Measurements from ENCODE around the gene YLPM1. TPM values are rescaled to one million over a fixed set of nuclear protein-coding genes. Genes with fewer than 3 reads are reported as not detected.

Gene YLPM1
- total RNA-seq, 8 experiments from 2014 or later, result 38.7 to 95.4 (median 47.5) TPM

DNA sequence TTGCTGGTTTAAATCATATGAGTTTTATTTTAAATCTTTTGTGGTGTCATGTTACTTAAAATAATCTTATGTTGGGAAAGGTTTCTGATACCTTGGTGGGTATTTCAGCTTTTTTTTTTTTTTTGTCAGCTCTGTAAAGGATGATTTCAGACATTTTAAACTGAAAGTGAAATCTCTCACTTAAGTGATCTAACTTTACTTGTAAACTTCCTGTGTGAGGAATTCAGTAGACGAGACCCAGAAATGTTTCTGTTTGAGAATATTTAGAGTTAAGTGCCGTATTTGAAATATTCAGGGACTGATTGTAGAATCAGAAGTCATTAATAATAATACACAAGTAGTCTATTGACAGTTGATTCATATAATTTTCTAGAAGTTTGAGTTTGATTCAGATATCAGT lies 75.0 kb downstream of the YLPM1 start:
- ATAC-seq (replicated peaks in 6 of 8), result no peak
- 53 to 100% (median 100%) methylated on average over 1 to 2 of the region's 2 CpGs; no CpG with 5 or more reads in 2 of the 10 experiments for WGBS, 10 experiments
- Histone ChIP-seq H3K4me3 (no peak overlapping the region), H3K27ac (no peak overlapping the region), H3K4me1 (replicated peaks in 1 of 2) (no peaks in the 10 kb centered on the region)
- in situ Hi-C loops (cut with MboI; ENCODE audit: low pct_unique_long_range_greater_than_20kb in 2 of 9, low sequenced_read_pairs in 9 of 9, unreplicated experiment in 9 of 9), result no loop called here

DNA sequence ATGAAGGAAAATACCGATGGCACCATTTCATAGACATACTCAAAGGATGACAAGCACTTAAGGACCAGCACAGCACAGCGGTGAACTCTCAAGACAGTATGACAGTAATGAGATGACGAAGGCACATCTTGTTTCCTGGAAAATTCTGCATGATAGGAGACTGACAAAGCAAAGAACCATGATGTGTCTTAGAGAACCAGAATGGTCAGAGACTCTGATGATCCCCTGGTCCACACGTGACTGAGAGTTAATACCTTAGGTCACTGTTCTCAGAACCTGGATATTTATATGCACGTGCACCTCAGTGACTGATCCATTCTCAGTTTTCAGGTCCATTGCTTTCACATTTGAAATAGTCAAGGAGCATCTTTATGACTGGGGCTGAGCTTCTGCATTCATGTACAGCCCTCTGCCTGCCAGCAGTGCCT lies 77.5 kb downstream of the YLPM1 start:
- no peaks in the 10 kb centered on the region for H3K4me1 ChIP-seq (replicated peaks in 1 of 2)
- no peak overlapping the region for H3K27ac ChIP-seq
- H3K4me3 ChIP-seq, result no peak overlapping the region
- ATAC-seq (replicated peaks in 6 of 8), result no peak
- WGBS, 10 experiments, result 29 to 100% (median 80%) methylated on average over 1 to 5 of the region's 5 CpGs; no CpG with 5 or more reads in 1 of the 10 experiments
- in situ Hi-C loops (cut with MboI; ENCODE audit: low pct_unique_long_range_greater_than_20kb in 2 of 9, low sequenced_read_pairs in 9 of 9, unreplicated experiment in 9 of 9), result no loop called here

DNA sequence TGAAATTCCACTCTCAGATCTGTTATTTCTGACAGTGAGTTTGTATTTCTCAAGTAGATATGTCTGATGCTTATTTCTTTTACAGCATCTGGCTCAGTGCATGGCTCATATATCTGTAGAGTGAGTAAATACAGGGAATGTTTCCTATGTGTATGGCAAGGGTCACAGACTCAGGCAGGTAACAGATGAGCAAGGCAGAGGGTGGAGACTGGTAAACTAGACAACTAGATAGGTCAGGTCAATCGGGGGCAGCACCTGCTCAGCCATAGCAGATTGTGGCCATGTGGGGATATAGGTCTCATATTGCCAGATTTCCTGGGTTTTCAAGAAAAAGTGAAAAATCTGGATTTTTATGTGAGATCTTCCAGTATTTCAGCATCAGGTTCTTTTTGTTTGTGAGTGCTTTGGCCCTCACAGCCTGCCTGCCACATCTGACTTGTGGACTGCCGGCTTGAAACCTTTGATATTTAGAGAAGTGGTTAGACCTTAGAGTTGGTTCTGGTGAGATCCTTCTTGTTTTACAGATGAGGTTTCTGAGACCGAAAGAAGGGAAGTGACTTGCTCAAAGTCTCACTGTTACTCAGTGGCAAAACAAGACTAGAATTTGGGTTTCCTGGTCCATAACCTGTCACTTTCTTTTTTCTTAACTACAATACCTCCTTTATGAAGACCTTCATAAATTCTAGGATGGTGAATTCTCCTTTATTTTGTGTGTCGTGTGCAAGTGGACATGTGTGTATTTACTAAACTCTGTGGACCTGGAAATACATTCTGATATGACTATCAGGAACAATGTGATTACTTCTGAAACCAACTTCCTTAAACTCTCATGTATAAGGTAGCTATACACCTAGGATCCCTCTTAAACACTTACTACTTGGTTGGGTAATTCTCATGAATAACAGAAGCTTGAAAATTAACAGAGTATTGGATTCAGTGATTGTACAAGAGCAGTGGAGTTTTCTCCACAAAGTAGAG lies 78.4 kb downstream of the YLPM1 start:
- 80 to 100% (median 93%) methylated on average over 1 to 4 of the region's 4 CpGs; no CpG with 5 or more reads in 1 of the 10 experiments for WGBS, 10 experiments
- no peak for ATAC-seq (replicated peaks in 6 of 8)
- H3K4me3 ChIP-seq, result no peak overlapping the region

DNA sequence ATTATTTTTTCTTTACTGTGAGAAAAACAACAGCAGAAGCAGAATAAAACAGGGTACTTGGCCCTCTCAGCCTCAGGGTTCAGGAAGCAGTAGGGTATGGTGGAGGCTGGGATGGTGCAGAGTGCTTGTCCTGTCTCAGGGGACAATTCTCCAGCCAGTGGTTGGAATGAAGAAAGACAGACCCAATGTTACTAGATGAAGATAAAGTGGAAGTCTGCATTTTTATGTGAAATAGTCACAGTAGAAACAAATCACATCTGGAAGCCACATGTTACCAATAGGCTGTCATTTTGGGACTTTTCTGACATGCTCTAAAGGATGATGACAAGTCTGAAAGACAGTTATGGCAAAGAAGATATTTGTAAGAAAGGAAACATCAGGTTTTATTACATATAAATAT lies 80.5 kb downstream of the YLPM1 start:
- Histone ChIP-seq H3K4me3 (no peak overlapping the region), H3K27ac (no peak overlapping the region), H3K4me1 (replicated peaks in 1 of 2) (no peaks in the 10 kb centered on the region)
- ATAC-seq (replicated peaks in 6 of 8), result peak in 3 of 8 experiments; percentile 74 to 93 (median 82)
- in situ Hi-C loops (cut with MboI; ENCODE audit: low pct_unique_long_range_greater_than_20kb in 2 of 9, low sequenced_read_pairs in 9 of 9, unreplicated experiment in 9 of 9), result no loop called here

More for the DNA sequence above, 78.4 kb downstream of the YLPM1 start:
- in situ Hi-C loops (cut with MboI; ENCODE audit: low pct_unique_long_range_greater_than_20kb in 2 of 9, low sequenced_read_pairs in 9 of 9, unreplicated experiment in 9 of 9), result no loop called here
- no peaks in the 10 kb centered on the region for H3K4me1 ChIP-seq (replicated peaks in 1 of 2)
- H3K27ac ChIP-seq, result no peak overlapping the region

DNA sequence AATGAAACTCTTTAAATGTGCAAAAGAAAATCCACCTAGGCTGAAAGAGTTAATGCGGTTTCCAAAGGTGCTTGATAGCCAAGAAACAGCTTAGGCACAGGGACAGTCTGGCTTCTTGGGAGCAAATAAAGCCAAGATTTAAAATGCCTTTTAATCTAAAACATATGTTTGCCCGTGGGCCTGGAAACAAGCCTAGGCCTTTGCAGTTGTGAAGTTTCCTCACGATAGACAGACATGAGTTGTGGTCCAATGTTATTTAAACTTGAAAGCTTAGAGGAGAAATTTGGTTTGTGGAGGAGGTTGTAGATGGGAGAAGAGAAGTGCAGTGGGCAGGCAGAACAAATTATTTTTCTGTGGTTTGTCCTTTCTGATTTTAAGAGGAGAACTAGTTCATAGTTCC lies 83.1 kb downstream of the YLPM1 start:
- in situ Hi-C loops (cut with MboI; ENCODE audit: low pct_unique_long_range_greater_than_20kb in 2 of 9, low sequenced_read_pairs in 9 of 9, unreplicated experiment in 9 of 9), result no loop called here
- Histone ChIP-seq H3K4me3 (no peak overlapping the region), H3K4me1 (replicated peaks in 1 of 2) (no peaks in the 10 kb centered on the region), H3K27ac (no peak overlapping the region)
- WGBS, 10 experiments, result 0 to 86% (median 80%) methylated on average over 1 to 3 of the region's 3 CpGs; no CpG with 5 or more reads in 1 of the 10 experiments
- ATAC-seq (replicated peaks in 6 of 8), result peak in 3 of 8 experiments; percentile 26 to 80 (median 54)

DNA sequence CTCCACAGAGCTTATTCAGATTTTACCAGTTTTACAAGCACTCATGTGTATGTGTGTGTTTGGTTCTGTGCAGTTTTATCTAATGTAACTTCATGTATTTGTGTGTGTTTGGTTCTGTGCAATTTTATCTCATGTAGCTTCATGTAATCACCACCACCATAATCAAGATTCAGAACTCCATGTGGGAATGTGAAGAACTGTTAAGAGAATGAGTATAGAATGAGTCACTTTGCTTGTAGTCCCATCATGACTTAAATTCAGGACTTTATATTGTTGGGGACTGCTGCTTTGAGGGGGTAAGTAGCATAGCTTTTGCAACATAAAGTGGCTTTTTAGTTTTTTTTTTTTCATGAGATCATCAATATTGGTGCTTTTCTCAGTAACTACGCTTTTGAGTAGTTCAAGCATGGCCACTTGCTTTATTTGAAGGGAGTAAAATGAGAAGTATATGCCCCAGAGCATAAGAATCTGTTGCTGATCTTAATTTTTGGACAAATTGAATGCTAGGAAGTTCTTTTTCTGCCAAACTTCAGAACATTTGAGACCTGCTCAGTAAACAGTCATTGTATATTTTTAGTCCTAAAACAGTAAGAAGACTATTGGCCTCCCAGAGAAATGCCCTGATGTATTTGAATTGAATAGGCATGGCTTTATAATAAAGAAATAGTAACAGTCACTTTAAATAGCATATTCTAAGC lies 84.0 kb downstream of the YLPM1 start:
- 56 to 100% (median 80%) methylated on average over 1 of the region's 1 CpG; no CpG with 5 or more reads in 3 of the 10 experiments for WGBS, 10 experiments
- no peak overlapping the region for H3K4me3 ChIP-seq
- in situ Hi-C loops (cut with MboI; ENCODE audit: low pct_unique_long_range_greater_than_20kb in 2 of 9, low sequenced_read_pairs in 9 of 9, unreplicated experiment in 9 of 9), result no loop called here
- H3K4me1 ChIP-seq (replicated peaks in 1 of 2), result no peaks in the 10 kb centered on the region
- peak in 1 of 8 experiments; percentile 8 for ATAC-seq (replicated peaks in 6 of 8)
- no peak overlapping the region for H3K27ac ChIP-seq

DNA sequence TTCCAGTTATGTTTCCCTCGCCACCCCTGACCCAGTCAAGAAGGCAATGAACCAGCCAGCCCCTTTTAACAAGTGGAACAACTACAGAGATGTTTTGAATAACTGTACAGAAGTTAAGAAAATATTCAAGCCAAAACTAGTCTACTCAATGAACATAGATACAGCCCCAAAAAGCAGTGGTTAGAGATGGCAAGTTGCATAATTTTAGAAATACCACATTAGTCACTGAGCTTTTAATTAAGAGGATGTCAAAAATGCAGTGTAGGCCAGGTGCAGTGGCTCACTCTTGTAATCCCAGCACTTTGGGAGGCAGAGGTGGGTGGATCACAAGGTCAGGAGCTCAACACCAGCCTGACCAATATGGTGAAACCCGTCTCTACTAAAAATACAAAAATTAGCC lies 85.7 kb downstream of the YLPM1 start:
- no peak for ATAC-seq (replicated peaks in 6 of 8)
- WGBS, 10 experiments, result 41 to 100% (median 93%) methylated on average over 1 to 2 of the region's 2 CpGs; no CpG with 5 or more reads in 1 of the 10 experiments
- Histone ChIP-seq H3K27ac (no peak overlapping the region), H3K4me3 (no peak overlapping the region), H3K4me1 (replicated peaks in 1 of 2) (no peaks in the 10 kb centered on the region)
- in situ Hi-C loops (cut with MboI; ENCODE audit: low pct_unique_long_range_greater_than_20kb in 2 of 9, low sequenced_read_pairs in 9 of 9, unreplicated experiment in 9 of 9), result no loop called here

DNA sequence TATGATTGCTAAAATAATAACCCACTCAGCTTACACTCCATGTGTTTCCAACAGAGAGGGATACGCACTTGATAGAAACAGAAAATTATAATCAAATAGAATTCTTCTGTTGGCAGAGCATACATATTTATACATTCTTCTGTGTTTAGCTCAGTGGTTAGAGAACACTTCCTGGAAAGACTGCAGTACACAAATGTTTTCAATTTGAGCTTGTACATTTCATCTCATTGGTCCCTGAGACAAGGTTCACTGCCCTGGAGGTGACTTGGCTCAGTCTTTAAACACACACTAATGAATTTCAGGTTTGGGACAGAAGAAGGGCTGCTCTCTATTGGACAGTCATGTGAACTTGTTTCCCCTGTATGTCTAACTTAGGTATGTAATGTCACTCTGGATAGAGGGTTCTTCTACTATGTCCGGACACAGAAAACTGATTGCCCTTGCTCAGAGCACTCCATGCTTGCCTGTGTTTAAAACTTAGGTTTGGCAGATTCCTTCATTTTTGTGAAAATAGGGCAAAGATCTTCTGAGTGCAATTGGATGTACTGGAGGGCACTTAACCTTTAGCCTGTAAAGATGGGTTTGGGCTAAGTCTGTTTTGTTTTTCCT lies 89.9 kb downstream of the YLPM1 start:
- H3K4me3 ChIP-seq, result no peak overlapping the region
- in situ Hi-C loops (cut with MboI; ENCODE audit: low pct_unique_long_range_greater_than_20kb in 2 of 9, low sequenced_read_pairs in 9 of 9, unreplicated experiment in 9 of 9), result no loop called here
- ATAC-seq (replicated peaks in 6 of 8), result peak in 3 of 8 experiments; percentile 91 to 94 (median 93)
- H3K27ac ChIP-seq, result no peak overlapping the region
- no peaks in the 10 kb centered on the region for H3K4me1 ChIP-seq (replicated peaks in 1 of 2)
- WGBS, 10 experiments, result 0 to 100% (median 82%) methylated on average over 1 to 2 of the region's 2 CpGs; no CpG with 5 or more reads in 2 of the 10 experiments

DNA sequence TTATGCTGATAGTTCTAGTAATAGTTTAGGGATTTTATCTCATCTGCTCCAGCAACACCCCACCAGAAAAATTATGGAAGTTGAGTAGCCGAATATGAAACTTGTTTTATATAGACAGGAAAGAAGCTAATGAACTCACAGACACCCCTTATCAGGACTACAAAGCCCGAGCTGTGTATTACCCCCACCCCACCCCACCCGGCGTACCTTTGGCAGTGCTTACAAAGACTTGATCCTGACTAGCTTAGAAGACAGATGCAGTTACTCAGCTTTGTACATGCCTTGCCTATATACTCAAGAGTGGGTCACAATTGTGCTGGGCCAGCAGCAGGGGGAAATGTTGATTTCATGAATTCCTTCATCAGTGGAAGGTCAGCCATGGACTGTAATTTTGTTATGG lies 90.5 kb downstream of the YLPM1 start:
- no peak overlapping the region for H3K4me3 ChIP-seq
- in situ Hi-C loops (cut with MboI; ENCODE audit: low pct_unique_long_range_greater_than_20kb in 2 of 9, low sequenced_read_pairs in 9 of 9, unreplicated experiment in 9 of 9), result no loop called here
- H3K4me1 ChIP-seq (replicated peaks in 1 of 2), result no peaks in the 10 kb centered on the region
- ATAC-seq (replicated peaks in 6 of 8), result peak in 1 of 8 experiments; percentile 3
- WGBS, 10 experiments, result 0 to 100% (median 74%) methylated on average over 1 to 4 of the region's 4 CpGs; no CpG with 5 or more reads in 4 of the 10 experiments
- H3K27ac ChIP-seq, result no peak overlapping the region

DNA sequence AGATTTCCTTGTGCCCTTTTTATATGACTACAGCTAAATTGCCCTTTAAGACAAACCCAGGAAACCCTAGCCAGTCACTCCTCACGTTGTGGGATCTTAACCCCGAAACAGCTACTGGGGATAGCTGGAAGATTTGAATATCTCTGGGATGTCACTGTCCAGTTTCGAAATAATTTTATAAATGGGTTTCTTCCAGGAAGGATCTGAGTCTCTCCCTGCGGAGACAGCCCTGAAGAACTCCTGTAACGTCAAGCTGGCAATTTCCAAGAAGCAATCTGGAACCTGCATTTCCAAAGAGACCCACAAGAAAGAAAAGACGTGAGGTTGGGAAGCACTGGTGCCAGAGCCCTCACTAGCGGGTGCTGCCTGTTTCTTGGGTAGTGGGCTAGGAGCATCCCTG lies 91.9 kb downstream of the YLPM1 start:
- Histone ChIP-seq H3K4me1 (replicated peaks in 1 of 2) (no peaks in the 10 kb centered on the region), H3K27ac (no peak overlapping the region), H3K4me3 (no peak overlapping the region)
- no peak for ATAC-seq (replicated peaks in 6 of 8)
- WGBS, 10 experiments, result 75 to 100% (median 86%) methylated on average over 1 to 7 of the region's 7 CpGs; no CpG with 5 or more reads in 5 of the 10 experiments
- in situ Hi-C loops (cut with MboI; ENCODE audit: low pct_unique_long_range_greater_than_20kb in 2 of 9, low sequenced_read_pairs in 9 of 9, unreplicated experiment in 9 of 9), result no loop called here

DNA sequence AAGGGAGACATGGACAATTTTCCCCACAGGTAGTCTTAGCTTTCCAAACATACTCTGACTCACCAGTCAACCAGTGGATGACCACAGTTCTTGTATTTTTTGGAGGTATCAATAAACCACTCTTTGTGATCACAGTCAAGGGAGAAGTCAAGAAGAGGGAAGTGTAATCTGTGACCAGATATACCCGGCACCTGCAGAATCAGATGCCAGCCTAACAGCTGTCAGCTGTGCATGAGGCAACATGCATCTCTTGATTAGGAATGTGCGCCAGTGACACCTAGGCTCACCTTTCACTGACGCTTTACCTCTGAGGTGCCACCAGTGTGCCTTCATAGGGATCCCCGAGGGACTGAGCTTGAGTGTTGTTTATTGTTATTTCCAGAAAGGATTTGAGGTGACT lies 92.8 kb downstream of the YLPM1 start:
- in situ Hi-C loops (cut with MboI; ENCODE audit: low pct_unique_long_range_greater_than_20kb in 2 of 9, low sequenced_read_pairs in 9 of 9, unreplicated experiment in 9 of 9), result no loop called here
- WGBS, 10 experiments, result 60 to 100% (median 86%) methylated on average over 1 to 3 of the region's 4 CpGs; no CpG with 5 or more reads in 3 of the 10 experiments
- ATAC-seq (replicated peaks in 6 of 8), result no peak

DNA sequence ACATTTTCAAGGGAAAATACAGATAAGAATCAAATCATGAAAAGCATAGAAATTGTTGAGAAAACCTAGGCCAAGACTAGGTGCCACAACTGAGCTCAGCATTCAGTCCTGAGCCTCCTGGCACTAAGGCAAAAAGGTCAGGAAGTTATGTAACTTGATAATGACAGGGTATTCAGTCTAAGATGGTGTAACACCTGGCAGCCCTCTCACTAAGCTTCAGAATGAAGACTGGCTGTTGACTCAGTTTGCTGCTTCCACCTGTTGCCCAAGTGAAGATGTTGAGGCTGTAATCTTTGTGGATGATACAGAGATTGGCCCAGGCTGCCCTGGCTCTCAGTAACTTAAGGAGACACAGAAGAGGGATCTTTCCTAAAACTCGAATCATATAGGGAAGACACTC lies 93.2 kb downstream of the YLPM1 start:
- ATAC-seq (replicated peaks in 6 of 8), result no peak
- Histone ChIP-seq H3K27ac (no peak overlapping the region), H3K4me3 (no peak overlapping the region), H3K4me1 (replicated peaks in 1 of 2) (no peaks in the 10 kb centered on the region)
- WGBS, 10 experiments, result 33 to 100% (median 43%) methylated on average over 1 of the region's 1 CpG; no CpG with 5 or more reads in 5 of the 10 experiments
- in situ Hi-C loops (cut with MboI; ENCODE audit: low pct_unique_long_range_greater_than_20kb in 2 of 9, low sequenced_read_pairs in 9 of 9, unreplicated experiment in 9 of 9), result no loop called here

More for the DNA sequence above, 92.8 kb downstream of the YLPM1 start:
- Histone ChIP-seq H3K4me1 (replicated peaks in 1 of 2) (no peaks in the 10 kb centered on the region), H3K27ac (no peak overlapping the region), H3K4me3 (no peak overlapping the region)

DNA sequence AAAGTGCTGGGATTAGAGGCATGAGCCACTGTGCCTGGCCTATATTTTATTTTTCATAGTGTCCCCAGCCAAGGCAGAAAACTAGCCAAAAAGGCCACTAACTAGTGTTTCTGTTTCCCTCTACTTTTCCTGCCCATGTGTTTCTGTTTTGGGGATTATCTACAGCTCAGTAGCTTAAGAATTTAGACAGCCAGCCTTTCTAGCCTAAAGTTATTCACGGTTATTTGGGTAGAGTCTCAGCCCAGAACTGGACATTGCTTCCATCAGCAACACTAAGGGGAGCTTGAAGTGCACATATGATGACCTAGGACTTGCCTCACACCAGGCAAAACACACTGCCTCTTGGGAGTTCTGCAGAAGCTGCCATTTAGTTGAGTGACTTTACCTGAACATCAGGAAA lies 94.9 kb downstream of the YLPM1 start:
- H3K4me1 ChIP-seq (replicated peaks in 1 of 2), result no peaks in the 10 kb centered on the region
- ATAC-seq (replicated peaks in 6 of 8), result no peak
- no peak overlapping the region for H3K27ac ChIP-seq
- H3K4me3 ChIP-seq, result no peak overlapping the region
- in situ Hi-C loops (cut with MboI; ENCODE audit: low pct_unique_long_range_greater_than_20kb in 2 of 9, low sequenced_read_pairs in 9 of 9, unreplicated experiment in 9 of 9), result no loop called here
- 0 to 83% (median 25%) methylated on average over 1 of the region's 1 CpG; no CpG with 5 or more reads in 4 of the 10 experiments for WGBS, 10 experiments
